Parathyroid adenoma (tissue), 2 donors: Measurements from ENCODE around the gene PIEZO2.

Source experiments
- H2AFZ ChIP-seq: fragments of 300-600 bp; sonication (generic); one replicate; pipeline ENCODE4 v1.7.0; 2017; ENCODE audit warnings: antibody characterized with exemption, mild to moderate bottlenecking
- H3K27ac ChIP-seq: fragments of 300-600 bp; sonication (generic); one replicate; pipeline ENCODE4 v1.7.0; 2017
- H3K27me3 ChIP-seq: fragments of 300-600 bp; sonication (generic); one replicate; pipeline ENCODE4 v1.7.0; 2017; ENCODE audit warnings: low read length; ENCODE audit not compliant: control insufficient read depth, insufficient read depth
- H3K36me3 ChIP-seq: fragments of 300-600 bp; sonication (generic); one replicate; pipeline ENCODE4 v1.7.0; 2017; ENCODE audit warnings: low read length; ENCODE audit not compliant: control insufficient read depth, insufficient read depth
- H3K4me1 ChIP-seq: fragments of 300-600 bp; sonication (generic); one replicate; pipeline ENCODE4 v1.7.0; 2017; ENCODE audit warnings: control low read depth
- H3K4me2 ChIP-seq: fragments of 300-600 bp; sonication (generic); one replicate; pipeline ENCODE4 v1.7.0; 2017; ENCODE audit warnings: low read length
- H3K4me3 ChIP-seq: fragments of 300-600 bp; sonication (generic); one replicate; pipeline ENCODE4 v1.7.0; 2017; ENCODE audit warnings: low read depth, low read length
- H3K79me2 ChIP-seq: fragments of 300-600 bp; sonication (generic); one replicate; pipeline ENCODE4 v1.7.0; 2017; ENCODE audit warnings: control low read depth
- H3K9ac ChIP-seq: fragments of 300-600 bp; sonication (generic); one replicate; pipeline ENCODE4 v1.7.0; 2017; ENCODE audit warnings: mild to moderate bottlenecking
- H3K9me3 ChIP-seq: fragments of 300-600 bp; sonication (generic); one replicate; pipeline ENCODE4 v1.7.0; 2017; ENCODE audit warnings: low read length; ENCODE audit not compliant: control insufficient read depth
- TF ChIP-seq, protein P1 (sequence below): fragments of 300-600 bp; sonication (generic); IDR thresholded peaks from one replicate; pipeline ENCODE4 v1.7.0; 2017; ENCODE audit warnings: antibody characterized with exemption, mild to moderate bottlenecking
- donor health status: primary hyperparathyroidism.

PIEZO2 gene

GRCh38 chr18:10894501-10894900, 254.9 kb downstream of the PIEZO2 start:
- H3K79me2 ChIP-seq, result no peaks in the 10 kb centered on the region
- no peak overlapping the region for H3K9ac ChIP-seq
- no peaks in the 10 kb centered on the region for H3K27me3 ChIP-seq
- TF ChIP-seq, protein P1, sequence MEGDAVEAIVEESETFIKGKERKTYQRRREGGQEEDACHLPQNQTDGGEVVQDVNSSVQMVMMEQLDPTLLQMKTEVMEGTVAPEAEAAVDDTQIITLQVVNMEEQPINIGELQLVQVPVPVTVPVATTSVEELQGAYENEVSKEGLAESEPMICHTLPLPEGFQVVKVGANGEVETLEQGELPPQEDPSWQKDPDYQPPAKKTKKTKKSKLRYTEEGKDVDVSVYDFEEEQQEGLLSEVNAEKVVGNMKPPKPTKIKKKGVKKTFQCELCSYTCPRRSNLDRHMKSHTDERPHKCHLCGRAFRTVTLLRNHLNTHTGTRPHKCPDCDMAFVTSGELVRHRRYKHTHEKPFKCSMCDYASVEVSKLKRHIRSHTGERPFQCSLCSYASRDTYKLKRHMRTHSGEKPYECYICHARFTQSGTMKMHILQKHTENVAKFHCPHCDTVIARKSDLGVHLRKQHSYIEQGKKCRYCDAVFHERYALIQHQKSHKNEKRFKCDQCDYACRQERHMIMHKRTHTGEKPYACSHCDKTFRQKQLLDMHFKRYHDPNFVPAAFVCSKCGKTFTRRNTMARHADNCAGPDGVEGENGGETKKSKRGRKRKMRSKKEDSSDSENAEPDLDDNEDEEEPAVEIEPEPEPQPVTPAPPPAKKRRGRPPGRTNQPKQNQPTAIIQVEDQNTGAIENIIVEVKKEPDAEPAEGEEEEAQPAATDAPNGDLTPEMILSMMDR, result no peak
- no peak overlapping the region for H3K27ac ChIP-seq
- no peak overlapping the region for H3K4me2 ChIP-seq
- H3K36me3 ChIP-seq, result no peaks in the 10 kb centered on the region
- no peak overlapping the region for H2AFZ ChIP-seq
- H3K4me1 ChIP-seq, result no peaks in the 10 kb centered on the region
- H3K9me3 ChIP-seq, result no peaks in the 10 kb centered on the region
- no peak overlapping the region for H3K4me3 ChIP-seq

- no peak overlapping the region for H2AFZ ChIP-seq
- H3K79me2 ChIP-seq, result no peaks in the 10 kb centered on the region
- no peak overlapping the region for H3K27ac ChIP-seq
- H3K4me1 ChIP-seq, result no peaks in the 10 kb centered on the region
- H3K9me3 ChIP-seq, result no peaks in the 10 kb centered on the region
- no peak overlapping the region for H3K4me3 ChIP-seq
- no peaks in the 10 kb centered on the region for H3K27me3 ChIP-seq
- H3K4me2 ChIP-seq, result no peak overlapping the region
- no peaks in the 10 kb centered on the region for H3K36me3 ChIP-seq
- TF ChIP-seq, protein P1, result no peak
- no peak overlapping the region for H3K9ac ChIP-seq
Observed at GRCh38 chr18:10893761-10894160, 255.6 kb downstream of the PIEZO2 start.

DNA sequence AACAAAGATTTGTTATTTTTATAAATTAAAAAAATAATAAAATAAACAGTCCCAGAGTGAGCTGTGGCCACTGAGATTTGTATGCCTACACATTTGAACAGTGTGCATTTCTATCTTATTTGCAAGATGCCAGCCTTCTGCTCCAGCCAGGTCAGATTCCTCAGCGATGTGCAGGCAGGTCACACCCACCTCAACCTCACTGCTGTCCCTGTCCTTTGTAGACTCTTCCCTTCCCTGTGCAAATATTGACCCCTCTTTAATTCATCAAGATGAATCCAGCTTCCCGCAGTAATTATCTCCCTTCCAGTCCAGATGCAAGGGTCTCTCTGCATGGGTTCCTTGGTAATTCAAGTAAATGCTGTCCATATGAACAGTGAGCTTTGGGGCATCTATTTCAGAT, 256.2 kb downstream of the PIEZO2 start:
- Histone ChIP-seq H3K9me3 (no peaks in the 10 kb centered on the region), H3K36me3 (no peaks in the 10 kb centered on the region), H3K27ac (no peak overlapping the region), H2AFZ (no peak overlapping the region), H3K9ac (no peak overlapping the region), H3K79me2 (no peaks in the 10 kb centered on the region), H3K27me3 (no peaks in the 10 kb centered on the region), H3K4me2 (no peak overlapping the region), H3K4me1 (no peaks in the 10 kb centered on the region), H3K4me3 (no peak overlapping the region)
- TF ChIP-seq, protein P1, result no peak

DNA sequence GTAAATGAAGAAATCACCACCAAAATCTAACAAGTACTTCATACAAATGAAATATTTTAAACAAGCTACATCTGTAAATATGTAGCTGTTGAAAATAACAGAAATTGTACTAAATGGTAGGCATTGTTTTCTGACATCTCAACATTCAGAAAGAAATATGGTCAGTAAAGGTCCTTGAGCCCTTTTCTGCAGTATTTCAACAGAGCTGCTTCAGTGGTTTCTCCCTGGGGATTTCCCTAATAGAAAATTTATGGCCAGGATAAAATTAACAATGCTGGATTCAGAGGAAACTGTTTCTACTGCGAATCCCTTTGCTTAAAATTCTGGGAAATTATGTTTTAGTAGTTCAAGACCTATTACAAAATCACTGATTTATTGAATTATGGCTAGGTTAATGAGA, 256.6 kb downstream of the PIEZO2 start:
- no peak overlapping the region for H3K4me3 ChIP-seq
- TF ChIP-seq, protein P1, result no peak
- H3K79me2 ChIP-seq, result no peaks in the 10 kb centered on the region
- H3K27me3 ChIP-seq, result no peaks in the 10 kb centered on the region
- no peaks in the 10 kb centered on the region for H3K9me3 ChIP-seq
- H3K9ac ChIP-seq, result no peak overlapping the region
- H3K27ac ChIP-seq, result no peak overlapping the region
- H2AFZ ChIP-seq, result no peak overlapping the region
- no peak overlapping the region for H3K4me2 ChIP-seq
- H3K4me1 ChIP-seq, result no peaks in the 10 kb centered on the region
- no peaks in the 10 kb centered on the region for H3K36me3 ChIP-seq

GRCh38 chr18:10890022-10890421, 259.3 kb downstream of the PIEZO2 start:
- H3K79me2 ChIP-seq, result no peaks in the 10 kb centered on the region
- H3K36me3 ChIP-seq, result no peaks in the 10 kb centered on the region
- TF ChIP-seq, protein P1, result no peak
- no peak overlapping the region for H3K4me3 ChIP-seq
- no peaks in the 10 kb centered on the region for H3K9me3 ChIP-seq
- H3K9ac ChIP-seq, result no peak overlapping the region
- H3K27ac ChIP-seq, result no peak overlapping the region
- no peak overlapping the region for H2AFZ ChIP-seq
- H3K4me1 ChIP-seq, result no peaks in the 10 kb centered on the region
- no peak overlapping the region for H3K4me2 ChIP-seq
- H3K27me3 ChIP-seq, result no peaks in the 10 kb centered on the region
